ENCODE data around the gene MRPL37. TPM values are rescaled to one million over a fixed set of nuclear protein-coding genes. Genes with fewer than 3 reads are reported as not detected.

MRPL37 gene
- total RNA-seq, 4 donors from 2014 or later: 91.6 to 141 (median 121) TPM

DNA sequence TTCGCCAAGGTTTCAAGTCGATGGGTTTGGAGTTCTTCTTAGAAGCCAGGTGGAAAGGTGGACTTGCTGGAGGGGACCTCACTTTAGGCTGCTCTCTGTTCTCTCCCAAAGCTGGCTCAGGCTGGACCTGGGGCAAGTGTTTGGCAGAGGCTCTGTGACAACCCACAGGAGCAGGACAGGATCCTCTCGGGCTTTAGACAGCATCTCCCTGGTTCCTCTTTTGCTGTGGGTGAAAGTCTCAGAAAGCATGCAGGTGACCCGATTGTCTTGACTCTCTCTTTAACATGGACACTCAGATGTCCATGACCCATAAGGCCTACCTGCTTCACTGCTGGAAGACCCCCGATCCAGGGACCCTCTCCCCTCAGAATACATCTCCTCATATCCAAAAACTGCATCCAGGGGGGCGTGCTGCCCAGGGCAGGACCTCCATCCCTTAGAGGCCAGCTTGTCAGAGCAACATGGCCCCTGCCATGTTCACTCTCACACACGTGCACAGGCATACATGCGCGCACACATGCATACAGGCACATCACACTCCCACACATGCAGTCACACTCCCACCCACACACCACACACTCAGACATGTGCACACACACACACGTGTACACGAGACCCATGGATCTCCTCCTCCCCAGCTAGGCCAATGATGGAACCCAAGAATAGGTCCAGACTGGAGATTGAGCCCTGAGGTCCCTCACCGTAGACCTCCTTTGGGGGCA is 21.3 kb downstream of the MRPL37 start:
- no peaks in the 10 kb centered on the region for H3K9me3 ChIP-seq
- intact Hi-C loops (cut with DNase I; ENCODE audit: low total_unique reads) (no loop called here), in situ Hi-C loops (cut with MboI; ENCODE audit: low sequenced_read_pairs in 4 of 4) (loop anchor here in 1 of 4 donors (25.0 kb wide), 1 partner anchor 266 kb away; no protein-coding TSS in a partner anchor)
- DNase-seq (no peak), ATAC-seq (no peak)
- peak overlapping the region; percentile 71 to 81 (median 77) for H3K27ac ChIP-seq
- no peaks in the 10 kb centered on the region for H3K27me3 ChIP-seq
- H3K4me3 ChIP-seq: no peak overlapping the region
- peaks cover 18 to 24% of the 10 kb centered on the region in 2 donors for H3K4me1 ChIP-seq
- peaks cover 0 to 35% of the 10 kb centered on the region in 2 donors for H3K36me3 ChIP-seq
- TF ChIP-seq, protein P1, sequence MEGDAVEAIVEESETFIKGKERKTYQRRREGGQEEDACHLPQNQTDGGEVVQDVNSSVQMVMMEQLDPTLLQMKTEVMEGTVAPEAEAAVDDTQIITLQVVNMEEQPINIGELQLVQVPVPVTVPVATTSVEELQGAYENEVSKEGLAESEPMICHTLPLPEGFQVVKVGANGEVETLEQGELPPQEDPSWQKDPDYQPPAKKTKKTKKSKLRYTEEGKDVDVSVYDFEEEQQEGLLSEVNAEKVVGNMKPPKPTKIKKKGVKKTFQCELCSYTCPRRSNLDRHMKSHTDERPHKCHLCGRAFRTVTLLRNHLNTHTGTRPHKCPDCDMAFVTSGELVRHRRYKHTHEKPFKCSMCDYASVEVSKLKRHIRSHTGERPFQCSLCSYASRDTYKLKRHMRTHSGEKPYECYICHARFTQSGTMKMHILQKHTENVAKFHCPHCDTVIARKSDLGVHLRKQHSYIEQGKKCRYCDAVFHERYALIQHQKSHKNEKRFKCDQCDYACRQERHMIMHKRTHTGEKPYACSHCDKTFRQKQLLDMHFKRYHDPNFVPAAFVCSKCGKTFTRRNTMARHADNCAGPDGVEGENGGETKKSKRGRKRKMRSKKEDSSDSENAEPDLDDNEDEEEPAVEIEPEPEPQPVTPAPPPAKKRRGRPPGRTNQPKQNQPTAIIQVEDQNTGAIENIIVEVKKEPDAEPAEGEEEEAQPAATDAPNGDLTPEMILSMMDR (IDR thresholded peaks at IDR 0.05 in 4 of 5, conservative IDR thresholded peaks at IDR 0.05 in 1 of 5): no peak
- no peak for TF ChIP-seq POLR2A (IDR thresholded peaks at IDR 0.05)

DNA sequence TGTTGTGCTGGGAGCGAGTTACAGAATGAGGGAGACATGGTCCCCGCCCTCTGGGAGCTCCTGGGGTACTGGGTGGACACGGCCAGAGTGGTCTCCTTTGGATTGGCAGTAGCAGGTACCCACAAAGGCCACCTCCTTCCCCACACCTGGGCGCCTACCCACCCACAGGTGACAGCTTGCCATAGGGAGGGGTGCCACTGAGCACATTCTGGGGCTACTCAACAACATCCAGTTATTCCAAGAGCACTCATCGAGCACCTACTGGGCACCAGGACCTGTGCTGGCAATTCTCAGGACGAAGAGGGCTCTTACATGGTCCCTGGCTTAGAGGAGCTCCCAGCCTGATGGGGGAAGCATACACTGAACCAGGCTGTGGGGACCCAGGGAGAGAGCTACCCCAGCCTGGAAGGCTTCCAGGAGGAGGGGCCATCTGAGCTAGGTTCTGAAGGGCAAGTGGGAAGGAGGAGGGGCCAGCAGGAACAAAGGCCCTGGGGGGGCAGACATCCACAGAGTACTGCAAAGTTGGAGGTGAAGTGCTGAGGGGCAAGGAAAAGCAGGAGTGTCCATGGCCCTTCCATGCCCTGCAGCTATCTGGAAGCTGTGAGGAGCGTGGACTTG is 22.0 kb downstream of the MRPL37 start:
- TF ChIP-seq, protein P1 (IDR thresholded peaks at IDR 0.05 in 4 of 5, conservative IDR thresholded peaks at IDR 0.05 in 1 of 5): no peak
- TF ChIP-seq POLR2A (IDR thresholded peaks at IDR 0.05): no peak
- no peaks in the 10 kb centered on the region for H3K27me3 ChIP-seq
- intact Hi-C loops (cut with DNase I; ENCODE audit: low total_unique reads) (no loop called here), in situ Hi-C loops (cut with MboI; ENCODE audit: low sequenced_read_pairs in 4 of 4) (loop anchor here in 1 of 4 donors (25.0 kb wide), 1 partner anchor 265 kb away; no protein-coding TSS in a partner anchor)
- no peak overlapping the region for H3K27ac ChIP-seq
- no peak for ATAC-seq
- H3K4me3 ChIP-seq: no peak overlapping the region
- DNase-seq: no peak
- H3K36me3 ChIP-seq: peaks cover 0 to 28% of the 10 kb centered on the region in 2 donors
- no peaks in the 10 kb centered on the region for H3K9me3 ChIP-seq
- H3K4me1 ChIP-seq: peaks cover 18 to 24% of the 10 kb centered on the region in 2 donors

DNA sequence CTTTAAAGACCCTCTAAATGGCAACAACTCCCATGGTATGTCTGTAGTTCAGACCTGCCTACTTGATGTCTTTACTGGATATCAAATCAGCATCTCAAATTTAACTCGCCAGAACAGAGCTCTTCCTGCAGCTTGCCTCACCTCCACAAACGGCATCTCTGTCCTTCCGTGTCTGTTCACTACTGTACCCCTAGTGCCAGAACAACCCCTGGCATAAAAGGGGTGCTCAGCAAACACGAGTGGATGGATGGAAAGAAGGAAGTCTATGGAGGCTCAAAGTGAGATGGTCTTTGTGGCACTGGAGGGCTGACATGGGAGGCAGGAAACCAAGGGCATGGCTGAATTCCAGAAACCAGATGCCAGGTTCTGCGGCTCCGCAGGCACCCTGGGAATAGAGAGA is 22.7 kb downstream of the MRPL37 start:
- H3K27ac ChIP-seq: no peak overlapping the region
- no peaks in the 10 kb centered on the region for H3K9me3 ChIP-seq
- H3K4me3 ChIP-seq: no peak overlapping the region
- no peak for TF ChIP-seq POLR2A (IDR thresholded peaks at IDR 0.05)
- TF ChIP-seq, protein P1 (IDR thresholded peaks at IDR 0.05 in 4 of 5, conservative IDR thresholded peaks at IDR 0.05 in 1 of 5): no peak
- H3K27me3 ChIP-seq: no peaks in the 10 kb centered on the region
- peaks cover 18 to 24% of the 10 kb centered on the region in 2 donors for H3K4me1 ChIP-seq
- in situ Hi-C loops (cut with MboI; ENCODE audit: low sequenced_read_pairs in 4 of 4) (loop anchor here in 1 of 4 donors (25.0 kb wide), 1 partner anchor 265 kb away; no protein-coding TSS in a partner anchor), intact Hi-C loops (cut with DNase I; ENCODE audit: low total_unique reads) (no loop called here)
- DNase-seq (no peak), ATAC-seq (no peak)
- peaks cover 0 to 21% of the 10 kb centered on the region in 2 donors for H3K36me3 ChIP-seq

DNA sequence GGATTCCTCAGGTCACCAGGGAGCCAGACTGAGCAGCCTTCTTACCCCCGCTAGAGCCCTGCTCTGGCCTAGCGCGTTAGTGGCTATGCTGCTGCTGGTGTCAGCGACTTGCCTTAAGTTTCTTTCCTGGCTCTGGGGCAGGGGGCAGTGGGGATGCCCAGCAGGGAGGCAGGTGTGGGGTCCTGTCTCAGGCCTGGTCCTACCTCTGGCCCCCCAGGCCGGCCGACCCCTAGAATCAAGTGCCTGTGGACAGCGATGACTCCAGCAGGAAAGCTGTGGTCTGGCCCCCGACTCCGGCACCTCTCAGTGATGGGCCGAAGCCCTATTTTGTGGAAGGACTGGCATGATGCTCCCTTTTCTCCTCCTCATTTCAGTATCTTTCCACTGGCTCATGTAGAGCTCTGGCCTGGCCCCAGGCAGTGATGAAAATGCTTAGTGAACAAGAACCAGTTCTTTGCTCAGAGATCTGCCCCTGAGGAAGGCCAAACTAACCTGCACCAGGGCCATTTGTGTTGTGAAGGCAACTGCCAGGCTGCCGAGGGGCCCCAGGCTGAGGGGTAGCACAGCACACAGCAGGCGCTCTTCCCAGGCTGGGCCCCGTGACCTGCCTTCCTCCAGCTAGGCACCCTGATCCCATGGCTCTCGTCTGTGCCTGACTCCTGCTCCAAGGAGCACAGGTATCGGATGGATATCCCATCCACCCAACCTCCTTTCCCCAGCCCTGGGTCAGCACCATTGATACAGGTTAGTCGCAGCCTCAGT is 23.7 kb downstream of the MRPL37 start:
- DNase-seq: no peak
- no peaks in the 10 kb centered on the region for H3K9me3 ChIP-seq
- H3K36me3 ChIP-seq: peaks cover 0 to 12% of the 10 kb centered on the region in 2 donors
- peaks cover 18 to 24% of the 10 kb centered on the region in 2 donors for H3K4me1 ChIP-seq
- ATAC-seq: no peak
- intact Hi-C loops (cut with DNase I; ENCODE audit: low total_unique reads): no loop called here
- no peak overlapping the region for H3K4me3 ChIP-seq
- TF ChIP-seq, protein P1 (IDR thresholded peaks at IDR 0.05 in 4 of 5, conservative IDR thresholded peaks at IDR 0.05 in 1 of 5): no peak
- TF ChIP-seq POLR2A (IDR thresholded peaks at IDR 0.05): no peak
- H3K27me3 ChIP-seq: no peaks in the 10 kb centered on the region
- in situ Hi-C loops (cut with MboI; ENCODE audit: low sequenced_read_pairs in 4 of 4): loop anchor here in 1 of 4 donors (25.0 kb wide), 1 partner anchor 264 kb away; no protein-coding TSS in a partner anchor
- no peak overlapping the region for H3K27ac ChIP-seq

Measured in gastrocnemius medialis (tissue), 4 donors.